NCI-H1105 treated with DMSO at 0.1 percent for 48 hours (cell line): ENCODE data around the gene RAPGEFL1.
A peak's percentile ranks its signal among the peaks of the same experiment; 100 is the strongest.
"Not testable (repeated sequence)": the region's sequence is repeated elsewhere in the genome, so short reads cannot be mapped to it uniquely, and the experiment has no call there.

Experiments used
- DNase-seq: peaks from one replicate; lab custom pipeline; 2025; lab: John Stamatoyannopoulos, UW

Gene RAPGEFL1

GRCh38 chr17:40177275-40177874 is at the start of gene RAPGEFL1:
TSS of gene RAPGEFL1 (plus strand) at chr17:40177470. CDS start at chr17:40177862, 392 bp downstream.
- peak; percentile 73 for DNase-seq

GRCh38 chr17:40129498-40129897 is 47.8 kb upstream of the RAPGEFL1 start:
- no peak for DNase-seq

GRCh38 chr17:40130352-40131042 is 46.8 kb upstream of the RAPGEFL1 start:
- DNase-seq: no peak

- DNase-seq: no peak
Observed at GRCh38 chr17:40134184-40134583, 43.1 kb upstream of the RAPGEFL1 start.

GRCh38 chr17:40135817-40136216 is 41.5 kb upstream of the RAPGEFL1 start:
- DNase-seq: no peak

GRCh38 chr17:40139566-40140058 is 37.7 kb upstream of the RAPGEFL1 start:
- DNase-seq: no peak

- DNase-seq: not testable (repeated sequence)
Observed at GRCh38 chr17:40143166-40143565, 34.1 kb upstream of the RAPGEFL1 start.

GRCh38 chr17:40145476-40145875 is 31.8 kb upstream of the RAPGEFL1 start:
- DNase-seq: no peak

GRCh38 chr17:40148527-40148926 is 28.7 kb upstream of the RAPGEFL1 start:
- no peak for DNase-seq

- DNase-seq: no peak
Observed at GRCh38 chr17:40150276-40150675, 27.0 kb upstream of the RAPGEFL1 start.

GRCh38 chr17:40151414-40151963 is 25.8 kb upstream of the RAPGEFL1 start:
- DNase-seq: no peak

GRCh38 chr17:40153603-40154236 is 23.6 kb upstream of the RAPGEFL1 start:
- DNase-seq: no peak

GRCh38 chr17:40157973-40158372 is 19.3 kb upstream of the RAPGEFL1 start:
- no peak for DNase-seq

GRCh38 chr17:40158438-40159013 is 18.7 kb upstream of the RAPGEFL1 start:
- no peak for DNase-seq

- no peak for DNase-seq
Observed at GRCh38 chr17:40159456-40159855, 17.8 kb upstream of the RAPGEFL1 start.

- DNase-seq: no peak
Observed at GRCh38 chr17:40167685-40168261, 9.5 kb upstream of the RAPGEFL1 start.

GRCh38 chr17:40168262-40168832 is 8.9 kb upstream of the RAPGEFL1 start:
- peak; percentile 45 for DNase-seq

- no peak for DNase-seq
Observed at GRCh38 chr17:40170325-40170724, 6.9 kb upstream of the RAPGEFL1 start.

GRCh38 chr17:40171750-40172149 is 5.5 kb upstream of the RAPGEFL1 start:
- DNase-seq: no peak

- DNase-seq: no peak
Observed at GRCh38 chr17:40173091-40173777, 4.0 kb upstream of the RAPGEFL1 start.

GRCh38 chr17:40173778-40174135 is 3.5 kb upstream of the RAPGEFL1 start:
- DNase-seq: no peak
